ENCODE data around the gene SYT14.

DNA sequence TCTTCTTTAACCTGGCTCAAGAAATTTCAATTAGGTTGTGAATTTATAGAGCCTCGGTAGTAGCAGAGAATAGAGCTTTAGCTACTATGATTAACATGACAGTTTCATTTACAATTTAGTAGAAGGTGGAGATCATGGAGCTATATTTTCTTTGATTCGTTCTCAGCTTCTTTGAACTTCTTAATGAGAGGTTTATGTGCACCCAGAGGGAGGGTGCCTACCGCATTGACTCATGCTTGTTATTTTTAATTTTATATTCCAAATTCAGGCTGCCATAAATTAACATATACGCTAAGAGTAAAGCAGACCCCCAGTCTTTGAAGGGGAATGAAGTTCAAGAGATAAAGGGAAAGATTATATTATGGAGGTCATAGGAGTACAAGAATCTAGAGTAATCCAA lies 24.4 kb downstream of the SYT14 start:
- TF ChIP-seq, protein P1, sequence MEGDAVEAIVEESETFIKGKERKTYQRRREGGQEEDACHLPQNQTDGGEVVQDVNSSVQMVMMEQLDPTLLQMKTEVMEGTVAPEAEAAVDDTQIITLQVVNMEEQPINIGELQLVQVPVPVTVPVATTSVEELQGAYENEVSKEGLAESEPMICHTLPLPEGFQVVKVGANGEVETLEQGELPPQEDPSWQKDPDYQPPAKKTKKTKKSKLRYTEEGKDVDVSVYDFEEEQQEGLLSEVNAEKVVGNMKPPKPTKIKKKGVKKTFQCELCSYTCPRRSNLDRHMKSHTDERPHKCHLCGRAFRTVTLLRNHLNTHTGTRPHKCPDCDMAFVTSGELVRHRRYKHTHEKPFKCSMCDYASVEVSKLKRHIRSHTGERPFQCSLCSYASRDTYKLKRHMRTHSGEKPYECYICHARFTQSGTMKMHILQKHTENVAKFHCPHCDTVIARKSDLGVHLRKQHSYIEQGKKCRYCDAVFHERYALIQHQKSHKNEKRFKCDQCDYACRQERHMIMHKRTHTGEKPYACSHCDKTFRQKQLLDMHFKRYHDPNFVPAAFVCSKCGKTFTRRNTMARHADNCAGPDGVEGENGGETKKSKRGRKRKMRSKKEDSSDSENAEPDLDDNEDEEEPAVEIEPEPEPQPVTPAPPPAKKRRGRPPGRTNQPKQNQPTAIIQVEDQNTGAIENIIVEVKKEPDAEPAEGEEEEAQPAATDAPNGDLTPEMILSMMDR (conservative IDR thresholded peaks at IDR 0.05; ENCODE audit: low read depth, low read length), result no peak
- TF ChIP-seq POLR2A (IDR thresholded peaks at IDR 0.05; ENCODE audit: low read depth, low read length), result no peak
